ENCODE results near the gene AGBL4. TPM values are rescaled to one million over a fixed set of nuclear protein-coding genes. Genes with fewer than 3 reads are reported as not detected.
"Not testable (repeated sequence)": the region's sequence is repeated elsewhere in the genome, so short reads cannot be mapped to it uniquely, and the experiment has no call there.

AGBL4 gene
- total RNA-seq, 6 experiments from 2014 or later, result not detected

- no peak for DNase-seq
- H3K36me3 Mint-ChIP-seq (ENCODE audit: low read depth), result no peaks in the 10 kb centered on the region
- peaks cover 74% of the 10 kb centered on the region for H3K9me3 Mint-ChIP-seq
- no peak overlapping the region for H3K27ac Mint-ChIP-seq
- peak; percentile 43; the same call in 1 of the 2 replicates for TF ChIP-seq CTCF (IDR thresholded peaks at IDR 0.05)
- H3K4me3 Mint-ChIP-seq, result no peak overlapping the region
- no peaks in the 10 kb centered on the region for H3K27me3 Mint-ChIP-seq (ENCODE audit: insufficient read depth)
- H3K4me1 Mint-ChIP-seq (ENCODE audit: low read depth), result no peaks in the 10 kb centered on the region
Measured at GRCh38 chr1:48530727-48531351, 1492.9 kb downstream of the AGBL4 start.

- Mint-ChIP-seq H3K4me1 (ENCODE audit: low read depth) (no peaks in the 10 kb centered on the region), H3K4me3 (no peak overlapping the region), H3K27ac (no peak overlapping the region), H3K27me3 (ENCODE audit: insufficient read depth) (no peaks in the 10 kb centered on the region), H3K36me3 (ENCODE audit: low read depth) (no peaks in the 10 kb centered on the region), H3K9me3 (peaks cover 53% of the 10 kb centered on the region)
- DNase-seq, result no peak
- no peak for TF ChIP-seq CTCF (IDR thresholded peaks at IDR 0.05)
Measured at GRCh38 chr1:48527051-48527450, 1496.7 kb downstream of the AGBL4 start.

GRCh38 chr1:48526008-48526710 is 1497.6 kb downstream of the AGBL4 start:
- DNase-seq, result no peak
- Mint-ChIP-seq H3K9me3 (peaks cover 50% of the 10 kb centered on the region), H3K36me3 (ENCODE audit: low read depth) (no peaks in the 10 kb centered on the region), H3K4me1 (ENCODE audit: low read depth) (no peaks in the 10 kb centered on the region), H3K27me3 (ENCODE audit: insufficient read depth) (no peaks in the 10 kb centered on the region), H3K4me3 (no peak overlapping the region), H3K27ac (no peak overlapping the region)
- TF ChIP-seq CTCF (IDR thresholded peaks at IDR 0.05), result no peak

GRCh38 chr1:48524892-48525467 is 1498.8 kb downstream of the AGBL4 start:
- no peak for TF ChIP-seq CTCF (IDR thresholded peaks at IDR 0.05)
- Mint-ChIP-seq H3K36me3 (ENCODE audit: low read depth) (no peaks in the 10 kb centered on the region), H3K27me3 (ENCODE audit: insufficient read depth) (no peaks in the 10 kb centered on the region), H3K27ac (no peak overlapping the region), H3K4me3 (no peak overlapping the region), H3K4me1 (ENCODE audit: low read depth) (no peaks in the 10 kb centered on the region), H3K9me3 (peaks cover 50% of the 10 kb centered on the region)
- no peak for DNase-seq

GRCh38 chr1:48523558-48523957 is 1500.2 kb downstream of the AGBL4 start:
- Mint-ChIP-seq H3K27me3 (ENCODE audit: insufficient read depth) (no peaks in the 10 kb centered on the region), H3K36me3 (ENCODE audit: low read depth) (no peaks in the 10 kb centered on the region), H3K4me1 (ENCODE audit: low read depth) (no peaks in the 10 kb centered on the region), H3K9me3 (peaks cover 48% of the 10 kb centered on the region), H3K27ac (no peak overlapping the region), H3K4me3 (no peak overlapping the region)
- TF ChIP-seq CTCF (IDR thresholded peaks at IDR 0.05), result no peak
- no peak for DNase-seq

- H3K4me1 Mint-ChIP-seq (ENCODE audit: low read depth); H3K36me3 Mint-ChIP-seq (ENCODE audit: low read depth); H3K27ac Mint-ChIP-seq; DNase-seq; H3K4me3 Mint-ChIP-seq; H3K27me3 Mint-ChIP-seq (ENCODE audit: insufficient read depth): not testable (repeated sequence)
- peaks cover 33% of the 10 kb centered on the region for H3K9me3 Mint-ChIP-seq
Measured at GRCh38 chr1:48519896-48520295, 1503.9 kb downstream of the AGBL4 start.
